ENCODE measurements around the gene UACA. TPM values are rescaled to one million over a fixed set of nuclear protein-coding genes. Genes with fewer than 3 reads are reported as not detected.

UACA gene
- polyA plus RNA-seq, 1 donor (not counting 4 experiments of a cell fraction or from before 2014, with no cell fraction given) = 26.6 TPM

DNA sequence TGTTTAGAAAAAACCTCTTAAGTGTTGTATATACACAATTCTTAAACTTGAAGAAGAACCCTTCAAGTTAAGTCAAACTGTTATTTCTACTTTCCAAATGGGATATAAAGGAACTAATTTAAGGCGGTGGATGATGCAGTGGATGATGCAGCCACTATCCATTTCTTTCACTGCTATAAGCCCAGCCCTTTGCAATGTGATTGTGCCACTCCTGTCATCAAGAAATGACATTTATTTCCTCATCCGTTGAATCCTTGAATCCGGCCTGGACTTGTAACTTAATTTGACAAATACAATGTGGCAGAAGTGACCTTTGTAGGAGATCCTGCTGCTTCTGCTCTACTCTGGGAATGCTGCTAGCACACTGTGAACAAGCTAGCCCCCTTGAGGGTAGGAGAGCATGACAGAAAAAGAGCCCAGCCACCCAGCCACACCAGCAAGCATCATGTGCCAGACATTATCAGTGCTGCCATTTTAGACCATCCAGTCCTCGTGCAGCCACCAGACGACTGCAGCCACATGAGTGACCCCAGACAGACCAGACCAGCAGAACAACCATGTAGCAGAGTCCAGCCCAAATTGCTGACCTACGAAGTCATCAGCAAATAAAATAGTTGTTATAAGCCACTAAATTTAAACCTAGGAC is 47.4 kb downstream of the UACA start:
- Histone ChIP-seq H4K20me1 (ENCODE audit: control insufficient read depth, extremely low read depth, insufficient read depth, low read length) (no peaks in the 10 kb centered on the region), H3K9me3 (ENCODE audit: control insufficient read depth, low read depth, low read length) (no peaks in the 10 kb centered on the region), H3K4me2 (ENCODE audit: control insufficient read depth, extremely low read depth, insufficient read depth, low read depth, low read length) (no peak overlapping the region), H3K9me1 (ENCODE audit: control insufficient read depth, extremely low read depth, insufficient read depth, low read length) (peaks cover 2% of the 10 kb centered on the region), H2AFZ (ENCODE audit: control insufficient read depth, low read length) (no peak overlapping the region), H3K4me3 (ENCODE audit: control insufficient read depth in 2 of 3, extremely low read depth in 1 of 3, insufficient read depth in 2 of 3, low read depth in 1 of 3, low read length in 3 of 3) (no peak overlapping the region), H3K27ac (ENCODE audit: control insufficient read depth, insufficient read depth, low read length) (no peak overlapping the region), H3K9ac (ENCODE audit: control insufficient read depth, extremely low read depth, insufficient read depth, low read length) (no peak overlapping the region), H3K4me1 (ENCODE audit: control insufficient read depth, extremely low read depth, insufficient read depth, low read length) (peaks cover 10% of the 10 kb centered on the region), H3K36me3 (ENCODE audit: control insufficient read depth in 2 of 2, extremely low read depth in 1 of 2, insufficient read depth in 2 of 2, low read length in 2 of 2) (no peaks in the 10 kb centered on the region), H3K27me3 (ENCODE audit: control insufficient read depth, extremely low read depth, insufficient read depth, low read length) (no peaks in the 10 kb centered on the region), H3K79me2 (ENCODE audit: control insufficient read depth, insufficient read depth, low read length) (peaks cover 6% of the 10 kb centered on the region)
- TF ChIP-seq, protein P1, sequence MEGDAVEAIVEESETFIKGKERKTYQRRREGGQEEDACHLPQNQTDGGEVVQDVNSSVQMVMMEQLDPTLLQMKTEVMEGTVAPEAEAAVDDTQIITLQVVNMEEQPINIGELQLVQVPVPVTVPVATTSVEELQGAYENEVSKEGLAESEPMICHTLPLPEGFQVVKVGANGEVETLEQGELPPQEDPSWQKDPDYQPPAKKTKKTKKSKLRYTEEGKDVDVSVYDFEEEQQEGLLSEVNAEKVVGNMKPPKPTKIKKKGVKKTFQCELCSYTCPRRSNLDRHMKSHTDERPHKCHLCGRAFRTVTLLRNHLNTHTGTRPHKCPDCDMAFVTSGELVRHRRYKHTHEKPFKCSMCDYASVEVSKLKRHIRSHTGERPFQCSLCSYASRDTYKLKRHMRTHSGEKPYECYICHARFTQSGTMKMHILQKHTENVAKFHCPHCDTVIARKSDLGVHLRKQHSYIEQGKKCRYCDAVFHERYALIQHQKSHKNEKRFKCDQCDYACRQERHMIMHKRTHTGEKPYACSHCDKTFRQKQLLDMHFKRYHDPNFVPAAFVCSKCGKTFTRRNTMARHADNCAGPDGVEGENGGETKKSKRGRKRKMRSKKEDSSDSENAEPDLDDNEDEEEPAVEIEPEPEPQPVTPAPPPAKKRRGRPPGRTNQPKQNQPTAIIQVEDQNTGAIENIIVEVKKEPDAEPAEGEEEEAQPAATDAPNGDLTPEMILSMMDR (optimal IDR thresholded peaks at IDR 0.05 in 1 of 3, IDR thresholded peaks at IDR 0.05 in 1 of 3, conservative IDR thresholded peaks at IDR 0.05 in 1 of 3; ENCODE audit: extremely low read depth in 1 of 3, insufficient read depth in 2 of 3, low read length in 3 of 3) = no peak
- TF ChIP-seq EZH2 (IDR thresholded peaks at IDR 0.05; ENCODE audit: low read length) = no peak
- DNase-seq (ENCODE audit: low read depth, low spot score) (no peak), FAIRE-seq (no peak)
- dilution Hi-C loops (cut with MboI; ENCODE audit: extremely low pct_ligation_motif_present, low sequenced_read_pairs) = no loop called here

DNA sequence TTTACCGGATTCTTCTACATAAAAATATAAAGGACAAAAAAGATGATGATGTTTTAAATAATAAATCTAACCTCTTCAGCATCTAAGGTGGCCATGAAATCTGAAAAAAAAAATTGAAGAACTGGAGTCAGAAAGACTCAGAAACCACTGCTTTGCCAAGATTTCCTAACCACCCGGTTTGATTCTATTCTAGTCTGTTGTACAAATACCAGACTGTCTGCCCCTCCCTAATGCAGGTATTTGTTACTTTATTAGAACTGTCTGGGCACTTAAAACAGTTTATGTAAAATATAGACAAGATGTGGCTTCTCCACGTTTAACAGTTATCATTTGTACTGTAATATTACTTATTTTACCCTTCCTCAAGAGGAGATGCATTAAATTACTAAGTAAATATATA is 48.8 kb downstream of the UACA start:
- peaks cover 10% of the 10 kb centered on the region for H3K4me1 ChIP-seq (ENCODE audit: control insufficient read depth, extremely low read depth, insufficient read depth, low read length)
- H3K9ac ChIP-seq (ENCODE audit: control insufficient read depth, extremely low read depth, insufficient read depth, low read length) = no peak overlapping the region
- no peaks in the 10 kb centered on the region for H3K27me3 ChIP-seq (ENCODE audit: control insufficient read depth, extremely low read depth, insufficient read depth, low read length)
- no peak for FAIRE-seq
- peaks cover 10% of the 10 kb centered on the region for H3K79me2 ChIP-seq (ENCODE audit: control insufficient read depth, insufficient read depth, low read length)
- peak overlapping the region; percentile 8 for H3K4me2 ChIP-seq (ENCODE audit: control insufficient read depth, extremely low read depth, insufficient read depth, low read depth, low read length)
- no peak for TF ChIP-seq EZH2 (IDR thresholded peaks at IDR 0.05; ENCODE audit: low read length)
- TF ChIP-seq, protein P1 (optimal IDR thresholded peaks at IDR 0.05 in 1 of 3, IDR thresholded peaks at IDR 0.05 in 1 of 3, conservative IDR thresholded peaks at IDR 0.05 in 1 of 3; ENCODE audit: extremely low read depth in 1 of 3, insufficient read depth in 2 of 3, low read length in 3 of 3) = no peak
- H3K4me3 ChIP-seq (ENCODE audit: control insufficient read depth in 2 of 3, extremely low read depth in 1 of 3, insufficient read depth in 2 of 3, low read depth in 1 of 3, low read length in 3 of 3) = peak overlapping the region in 1 of 3 experiments; percentile 19
- no peaks in the 10 kb centered on the region for H3K9me3 ChIP-seq (ENCODE audit: control insufficient read depth, low read depth, low read length)
- no peaks in the 10 kb centered on the region for H3K9me1 ChIP-seq (ENCODE audit: control insufficient read depth, extremely low read depth, insufficient read depth, low read length)
- no peaks in the 10 kb centered on the region for H4K20me1 ChIP-seq (ENCODE audit: control insufficient read depth, extremely low read depth, insufficient read depth, low read length)
- dilution Hi-C loops (cut with MboI; ENCODE audit: extremely low pct_ligation_motif_present, low sequenced_read_pairs) = no loop called here
- H2AFZ ChIP-seq (ENCODE audit: control insufficient read depth, low read length) = no peak overlapping the region
- H3K36me3 ChIP-seq (ENCODE audit: control insufficient read depth in 2 of 2, extremely low read depth in 1 of 2, insufficient read depth in 2 of 2, low read length in 2 of 2) = no peaks in the 10 kb centered on the region
- H3K27ac ChIP-seq (ENCODE audit: control insufficient read depth, insufficient read depth, low read length) = no peak overlapping the region
- DNase-seq (ENCODE audit: low read depth, low spot score) = no peak
